ENCODE measurements around the gene BBS9. TPM values are rescaled to one million over a fixed set of nuclear protein-coding genes. Genes with fewer than 3 reads are reported as not detected.
"Not testable (repeated sequence)": the region's sequence is repeated elsewhere in the genome, so short reads cannot be mapped to it uniquely, and the experiment has no call there.

Gene BBS9
- total and polyA plus RNA-seq, 11 donors, result 7.4 to 29.3 (median 11.3) TPM

DNA sequence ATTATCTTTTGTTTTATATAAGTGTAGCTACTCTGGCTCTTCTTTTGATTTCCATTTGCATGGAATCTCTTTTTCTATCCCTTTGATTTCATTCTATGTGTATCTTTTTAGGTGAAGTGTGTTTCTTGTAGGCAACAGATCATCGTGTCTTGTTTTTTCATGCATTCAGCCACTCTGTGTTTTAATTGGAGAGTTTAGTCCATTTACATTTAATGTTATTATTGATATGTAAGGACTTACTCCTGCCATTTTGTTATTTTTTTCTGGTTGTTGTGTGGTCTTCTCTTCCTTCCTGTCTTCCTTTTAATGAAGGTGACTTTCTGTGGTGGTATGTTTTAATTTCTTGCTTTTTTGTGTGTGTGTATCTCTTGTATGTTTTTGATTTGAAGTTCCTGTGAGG, 81.6 kb downstream of the BBS9 start:
- WGBS, 4 donors, result 97 to 100% (median 99%) methylated on average over 1 of the region's 1 CpG
- Histone ChIP-seq H3K27me3 (no peaks in the 10 kb centered on the region), H3K9me3 (peaks cover 0 to 40% (median 22%) of the 10 kb centered on the region in 12 donors), H3K4me1 (no peaks in the 10 kb centered on the region), H3K27ac (no peak overlapping the region), H3K36me3 (peaks cover 0 to 28% (median 0%) of the 10 kb centered on the region in 9 donors), H3K4me3 (no peak overlapping the region)
- ATAC-seq (no peak), DNase-seq (no peak)
- intact Hi-C loops (cut with DNase I), result no loop called here
- no peak for TF ChIP-seq POLR2A (IDR thresholded peaks at IDR 0.05)
- TF ChIP-seq, protein P1, sequence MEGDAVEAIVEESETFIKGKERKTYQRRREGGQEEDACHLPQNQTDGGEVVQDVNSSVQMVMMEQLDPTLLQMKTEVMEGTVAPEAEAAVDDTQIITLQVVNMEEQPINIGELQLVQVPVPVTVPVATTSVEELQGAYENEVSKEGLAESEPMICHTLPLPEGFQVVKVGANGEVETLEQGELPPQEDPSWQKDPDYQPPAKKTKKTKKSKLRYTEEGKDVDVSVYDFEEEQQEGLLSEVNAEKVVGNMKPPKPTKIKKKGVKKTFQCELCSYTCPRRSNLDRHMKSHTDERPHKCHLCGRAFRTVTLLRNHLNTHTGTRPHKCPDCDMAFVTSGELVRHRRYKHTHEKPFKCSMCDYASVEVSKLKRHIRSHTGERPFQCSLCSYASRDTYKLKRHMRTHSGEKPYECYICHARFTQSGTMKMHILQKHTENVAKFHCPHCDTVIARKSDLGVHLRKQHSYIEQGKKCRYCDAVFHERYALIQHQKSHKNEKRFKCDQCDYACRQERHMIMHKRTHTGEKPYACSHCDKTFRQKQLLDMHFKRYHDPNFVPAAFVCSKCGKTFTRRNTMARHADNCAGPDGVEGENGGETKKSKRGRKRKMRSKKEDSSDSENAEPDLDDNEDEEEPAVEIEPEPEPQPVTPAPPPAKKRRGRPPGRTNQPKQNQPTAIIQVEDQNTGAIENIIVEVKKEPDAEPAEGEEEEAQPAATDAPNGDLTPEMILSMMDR (IDR thresholded peaks at IDR 0.05), result no peak

DNA sequence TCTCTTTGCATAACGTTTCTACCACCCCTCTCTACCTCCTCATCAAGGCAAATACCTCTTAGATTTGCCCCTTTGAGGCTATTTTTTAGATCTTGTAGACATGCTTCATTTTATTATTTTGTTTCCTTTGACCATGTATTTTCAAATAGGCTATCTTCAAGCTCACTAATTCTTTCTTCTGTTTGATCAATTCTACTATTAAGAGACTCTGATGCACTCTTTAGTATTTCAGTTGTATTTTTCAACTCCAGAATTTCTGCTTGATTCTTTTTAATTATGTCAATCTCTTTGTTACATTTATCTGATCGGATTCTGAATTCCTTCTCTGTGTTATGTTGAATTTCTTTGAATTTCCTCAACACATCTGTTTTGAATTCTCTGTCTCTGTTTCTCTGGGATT, 82.8 kb downstream of the BBS9 start:
- Histone ChIP-seq H3K9me3 (peaks cover 0 to 40% (median 22%) of the 10 kb centered on the region in 12 donors), H3K4me1 (no peaks in the 10 kb centered on the region), H3K36me3 (peaks cover 0 to 28% (median 0%) of the 10 kb centered on the region in 9 donors), H3K27ac (no peak overlapping the region), H3K27me3 (no peaks in the 10 kb centered on the region), H3K4me3 (no peak overlapping the region)
- intact Hi-C loops (cut with DNase I), result no loop called here
- WGBS, 4 donors, result 84 to 93% (median 85%) methylated on average over 2 of the region's 2 CpGs
- no peak for ATAC-seq
- TF ChIP-seq, protein P1 (IDR thresholded peaks at IDR 0.05), result no peak
- no peak for TF ChIP-seq POLR2A (IDR thresholded peaks at IDR 0.05)
- no peak for DNase-seq

DNA sequence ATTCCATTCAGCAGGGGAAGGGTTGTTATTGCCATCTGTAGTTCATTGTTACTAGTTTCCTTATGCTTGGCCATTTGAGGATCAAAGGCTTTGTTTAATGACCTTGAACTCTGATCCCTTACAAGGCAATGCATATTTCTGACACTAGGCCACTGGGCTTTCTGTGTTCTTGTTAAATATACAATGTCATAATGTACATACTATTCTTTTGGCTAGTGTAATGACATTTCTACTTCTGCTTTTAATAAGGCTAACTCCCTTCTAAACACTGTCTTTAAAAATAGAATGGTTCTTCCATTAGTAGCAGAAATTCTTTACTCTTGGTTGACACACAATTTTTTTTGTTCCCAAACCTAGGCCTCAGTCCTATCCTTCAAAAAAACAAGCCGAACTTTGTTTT, 86.6 kb downstream of the BBS9 start:
- WGBS, 4 donors, result 94 to 97% (median 96%) methylated on average over 1 of the region's 1 CpG
- ATAC-seq, result no peak
- H3K27ac ChIP-seq, result peak overlapping the region in 1 of 12 donors; percentile 4

DNA sequence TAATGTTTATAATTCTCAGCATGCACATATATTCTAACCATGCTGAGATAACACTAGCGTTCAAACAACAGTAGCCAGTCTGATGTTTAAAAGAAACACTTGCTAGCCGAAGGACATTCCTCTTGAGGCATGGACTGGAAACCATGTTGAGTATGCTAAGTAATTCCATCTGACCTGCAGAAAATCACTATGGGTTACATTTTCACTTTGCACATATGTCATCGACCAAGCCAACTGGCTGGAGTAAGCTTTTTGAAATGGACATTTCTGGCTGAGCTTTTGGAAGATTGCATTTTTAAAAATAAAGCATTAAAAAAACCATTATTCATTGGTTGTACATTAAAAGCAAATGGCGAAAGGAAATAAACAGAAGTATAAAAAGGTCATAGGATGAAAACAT, 88.2 kb downstream of the BBS9 start:
- no peak overlapping the region for H3K4me3 ChIP-seq
- intact Hi-C loops (cut with DNase I), result no loop called here
- TF ChIP-seq, protein P1 (IDR thresholded peaks at IDR 0.05), result no peak
- no peak for TF ChIP-seq POLR2A (IDR thresholded peaks at IDR 0.05)
- WGBS, 4 donors, result 96 to 97% (median 97%) methylated on average over 4 of the region's 4 CpGs
- no peaks in the 10 kb centered on the region for H3K4me1 ChIP-seq
- peaks cover 0 to 7% (median 0%) of the 10 kb centered on the region in 9 donors for H3K36me3 ChIP-seq
- DNase-seq, result no peak
- H3K27me3 ChIP-seq, result no peaks in the 10 kb centered on the region
- no peak overlapping the region for H3K27ac ChIP-seq
- H3K9me3 ChIP-seq, result peaks cover 0 to 4% (median under 1%) of the 10 kb centered on the region in 12 donors
- no peak for ATAC-seq

More for the DNA sequence above, 86.6 kb downstream of the BBS9 start:
- no peaks in the 10 kb centered on the region for H3K4me1 ChIP-seq
- H3K9me3 ChIP-seq, result peaks cover 0 to 20% (median 12%) of the 10 kb centered on the region in 12 donors
- H3K36me3 ChIP-seq, result peaks cover 0 to 21% (median 0%) of the 10 kb centered on the region in 9 donors
- no peak for TF ChIP-seq POLR2A (IDR thresholded peaks at IDR 0.05)
- TF ChIP-seq, protein P1 (IDR thresholded peaks at IDR 0.05), result no peak
- DNase-seq, result no peak
- intact Hi-C loops (cut with DNase I), result no loop called here
- H3K4me3 ChIP-seq, result no peak overlapping the region
- no peaks in the 10 kb centered on the region for H3K27me3 ChIP-seq

DNA sequence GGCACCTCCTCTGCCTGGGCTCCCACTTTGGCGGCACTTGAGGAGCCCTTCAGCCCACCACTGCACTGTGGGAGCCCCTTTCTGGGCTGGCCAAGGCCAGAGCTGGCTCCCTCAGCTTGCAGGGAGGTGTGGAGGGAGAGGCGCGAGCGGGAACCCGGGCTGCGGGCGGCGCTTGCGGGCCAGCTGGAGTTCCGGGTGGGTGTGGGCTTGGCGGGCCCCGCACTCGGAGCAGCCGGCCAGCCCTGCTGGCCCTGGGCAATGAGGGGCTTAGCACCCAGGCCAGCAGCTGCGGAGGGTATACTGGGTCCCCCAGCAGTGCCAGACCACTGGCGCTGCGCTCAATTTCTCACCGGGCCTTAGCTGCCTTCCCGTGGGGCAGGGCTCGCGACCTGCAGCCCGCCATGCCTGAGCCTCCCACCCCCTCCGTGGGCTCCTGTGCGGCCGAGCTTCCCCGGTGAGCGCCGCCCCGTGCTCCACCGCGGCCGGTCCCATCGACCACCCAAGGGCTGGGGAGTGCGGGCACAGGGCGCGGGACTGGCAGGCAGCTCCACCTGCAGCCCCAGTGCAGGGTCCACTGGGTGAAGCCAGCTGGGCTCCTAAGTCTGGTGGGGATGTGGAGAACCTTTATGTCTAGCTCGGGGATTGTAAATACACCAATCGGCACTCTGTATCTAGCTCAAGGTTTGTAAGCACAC, 89.6 kb downstream of the BBS9 start:
- H3K36me3 ChIP-seq; intact Hi-C loops (cut with DNase I); ATAC-seq; H3K4me1 ChIP-seq; H3K9me3 ChIP-seq; H3K27ac ChIP-seq; H3K27me3 ChIP-seq; DNase-seq; H3K4me3 ChIP-seq: not testable (repeated sequence)
- WGBS, 4 donors, result 95 to 97% (median 96%) methylated on average over 24 to 38 of the region's 38 CpGs

All from heart left ventricle (tissue), 16 donors.